Fibroblast of villous mesenchyme (primary cell): Measurements from ENCODE around the gene DLGAP1. TPM values are rescaled to one million over a fixed set of nuclear protein-coding genes. Genes with fewer than 3 reads are reported as not detected.

Source experiments
- DNase-seq: peaks from one replicate; pipeline ENCODE4 v3.0.0-alpha.2; 2010; ENCODE audit warnings: low read depth
- H3K4me3 ChIP-seq: 2 replicates; pipeline ENCODE4 v1.5.1; 2011; ENCODE audit warnings: low read depth, mild to moderate bottlenecking, low read length
- CTCF ChIP-seq: IDR thresholded peaks from 2 replicates; pipeline ENCODE4 v1.5.1; 2012; ENCODE audit warnings: low read depth, mild to moderate bottlenecking, low read length; ENCODE audit not compliant: insufficient read depth
- total RNA-seq: library from RNA; depleted of rRNA; stranded (reverse); fragments of >200 nt; gene quantifications from 2 replicates; pipeline ENCODE4 v1.2.3, GENCODE V29; 2012

DLGAP1 gene
- total RNA-seq, 1 donor: 0.86 TPM

- no peak for TF ChIP-seq CTCF
- no peak for DNase-seq
- H3K4me3 ChIP-seq: no peak overlapping the region
Observed at GRCh38 chr18:3667255-3668137, 787.6 kb downstream of the DLGAP1 start.

- H3K4me3 ChIP-seq: no peak overlapping the region
- TF ChIP-seq CTCF: no peak
- no peak for DNase-seq
Observed at GRCh38 chr18:3666526-3667254, 788.4 kb downstream of the DLGAP1 start.

GRCh38 chr18:3665780-3666525 lies 789.2 kb downstream of the DLGAP1 start:
- DNase-seq: peak; percentile 93
- peak; percentile 94 for TF ChIP-seq CTCF

GRCh38 chr18:3665204-3665603 lies 789.9 kb downstream of the DLGAP1 start:
- H3K4me3 ChIP-seq: no peak overlapping the region
- DNase-seq: no peak
- TF ChIP-seq CTCF: no peak

More at GRCh38 chr18:3665780-3666525, 789.2 kb downstream of the DLGAP1 start:
- peak overlapping the region; percentile 4 for H3K4me3 ChIP-seq

GRCh38 chr18:3664563-3665178 lies 790.4 kb downstream of the DLGAP1 start:
- TF ChIP-seq CTCF: no peak
- DNase-seq: no peak
- H3K4me3 ChIP-seq: no peak overlapping the region

- DNase-seq: no peak
- TF ChIP-seq CTCF: no peak
- no peak overlapping the region for H3K4me3 ChIP-seq
Observed at GRCh38 chr18:3663870-3664512, 791.1 kb downstream of the DLGAP1 start.
